HG02943 (cell line): ENCODE results near the gene TRAF3IP1.
"Not testable (repeated sequence)": the region's sequence is repeated elsewhere in the genome, so short reads cannot be mapped to it uniquely, and the experiment has no call there.

Experiments
- ATAC-seq: cut with Tn5 transposase; IDR thresholded peaks from one replicate; pipeline ENCODE4 v1.9.1; 2021; ENCODE audit warnings: mild to moderate bottlenecking, low read depth, moderate library complexity; ENCODE audit not compliant: unreplicated experiment

The TRAF3IP1 gene

GRCh38 chr2:238305092-238305862, 15.0 kb upstream of the TRAF3IP1 start:
- ATAC-seq, result no peak

GRCh38 chr2:238305965-238306671, 14.2 kb upstream of the TRAF3IP1 start:
- no peak for ATAC-seq

GRCh38 chr2:238306672-238306998, 13.7 kb upstream of the TRAF3IP1 start:
- no peak for ATAC-seq

- no peak for ATAC-seq
Measured at GRCh38 chr2:238308177-238308576, 12.1 kb upstream of the TRAF3IP1 start.

- not testable (repeated sequence) for ATAC-seq
Measured at GRCh38 chr2:238310721-238311120, 9.6 kb upstream of the TRAF3IP1 start.

- ATAC-seq, result no peak
Measured at GRCh38 chr2:238313289-238313990, 6.9 kb upstream of the TRAF3IP1 start.

- ATAC-seq, result no peak
Measured at GRCh38 chr2:238313991-238314350, 6.3 kb upstream of the TRAF3IP1 start.

GRCh38 chr2:238314576-238314975, 5.7 kb upstream of the TRAF3IP1 start:
- ATAC-seq, result no peak

- no peak for ATAC-seq
Measured at GRCh38 chr2:238315031-238315595, 5.2 kb upstream of the TRAF3IP1 start.

GRCh38 chr2:238320648-238321281, 447 bp downstream of the TRAF3IP1 start:
- ATAC-seq, result peak; percentile 27

- ATAC-seq, result no peak
Measured at GRCh38 chr2:238321467-238321866, 1.1 kb downstream of the TRAF3IP1 start.

GRCh38 chr2:238322001-238322411, 1.7 kb downstream of the TRAF3IP1 start:
- no peak for ATAC-seq

- not testable (repeated sequence) for ATAC-seq
Measured at GRCh38 chr2:238324248-238324647, 3.9 kb downstream of the TRAF3IP1 start.

- ATAC-seq, result no peak
Measured at GRCh38 chr2:238325694-238326093, 5.4 kb downstream of the TRAF3IP1 start.

GRCh38 chr2:238326801-238327365, 6.6 kb downstream of the TRAF3IP1 start:
- no peak for ATAC-seq

- no peak for ATAC-seq
Measured at GRCh38 chr2:238327751-238328150, 7.4 kb downstream of the TRAF3IP1 start.

- no peak for ATAC-seq
Measured at GRCh38 chr2:238330391-238330790, 10.1 kb downstream of the TRAF3IP1 start.

GRCh38 chr2:238331916-238332315, 11.6 kb downstream of the TRAF3IP1 start:
- ATAC-seq, result no peak

GRCh38 chr2:238334885-238335284, 14.6 kb downstream of the TRAF3IP1 start:
- no peak for ATAC-seq

- not testable (repeated sequence) for ATAC-seq
Measured at GRCh38 chr2:238335591-238335990, 15.3 kb downstream of the TRAF3IP1 start.
